Suprapubic skin (tissue), 4 donors: ENCODE measurements around the gene STARD13. TPM values are rescaled to one million over a fixed set of nuclear protein-coding genes. Genes with fewer than 3 reads are reported as not detected.

Source experiments
- DNase-seq, 2 donors: peaks; one replicate each; pipeline ENCODE4 v3.0.0-alpha.2; 2019; ENCODE audit warnings: low spot score in 2 of 2
- H3K27ac ChIP-seq: fragments of 200-600 bp; sonication (generic); one replicate; pipeline ENCODE4 v1.5.1; 2019
- H3K27me3 ChIP-seq: fragments of 200-600 bp; sonication (generic); one replicate; pipeline ENCODE4 v1.5.1; 2019
- H3K36me3 ChIP-seq: fragments of 200-600 bp; sonication (generic); one replicate; pipeline ENCODE4 v1.5.1; 2019
- H3K4me1 ChIP-seq: fragments of 200-600 bp; sonication (generic); one replicate; pipeline ENCODE4 v1.5.1; 2019
- H3K4me3 ChIP-seq: fragments of 200-600 bp; sonication (generic); one replicate; pipeline ENCODE4 v1.5.1; 2019; ENCODE audit warnings: mild to moderate bottlenecking
- H3K9me3 ChIP-seq: fragments of 200-600 bp; sonication (generic); one replicate; pipeline ENCODE4 v1.5.1; 2019
- CTCF ChIP-seq, 2 donors: fragments of 200-600 bp in 1 of 2; fragments of 450-650 bp in 1 of 2; sonication (generic) in 1 of 2; IDR thresholded peaks; one replicate each; pipeline ENCODE4 v1.5.1; 2016 to 2019; ENCODE audit warnings: antibody characterized with exemption in 2 of 2, mild to moderate bottlenecking in 1 of 2, moderate library complexity in 1 of 2
- EP300 ChIP-seq: sonication (generic); formaldehyde crosslinking; IDR thresholded peaks from one replicate; pipeline ENCODE4 v1.6.1; 2017; ENCODE audit warnings: antibody characterized with exemption
- POLR2A ChIP-seq, 2 donors: fragments of 450-650 bp; IDR thresholded peaks; one replicate each; pipeline ENCODE4 v1.6.1; 2017; ENCODE audit warnings: antibody characterized with exemption in 2 of 2, mild to moderate bottlenecking in 2 of 2, moderate library complexity in 2 of 2
- POLR2AphosphoS5 ChIP-seq, 3 donors: sonication (generic); formaldehyde crosslinking; IDR thresholded peaks; one replicate each; pipeline ENCODE4 v1.6.1; 2017; ENCODE audit warnings: antibody characterized with exemption in 3 of 3
- WGBS: methylation state at CpG from one replicate; pipeline ENCODE4 v1.1.5; 2018; 5-methylcytosine and 5-hydroxymethylcytosine counted together
- total RNA-seq, 4 donors: library from RNA; depleted of rRNA; stranded (reverse); fragments of >200 nt; gene quantifications; one replicate each; pipeline ENCODE4 v1.1.0, GENCODE V29; 2016

STARD13 gene
- total RNA-seq, 4 donors from 2014 or later = 7.9 to 31.4 (median 15.9) TPM

GRCh38 chr13:33197541-33197971 lies 88.0 kb downstream of the STARD13 start:
- no peaks in the 10 kb centered on the region for H3K9me3 ChIP-seq
- TF ChIP-seq EP300 (no peak), POLR2AphosphoS5 (IDR thresholded peaks at IDR 0.05) (no peak), POLR2A (IDR thresholded peaks at IDR 0.05) (no peak), CTCF (IDR thresholded peaks at IDR 0.05) (no peak)
- H3K27me3 ChIP-seq = no peaks in the 10 kb centered on the region
- H3K27ac ChIP-seq = no peak overlapping the region
- WGBS = 84% methylated on average over 13 of the region's 13 CpGs
- DNase-seq = no peak
- H3K36me3 ChIP-seq = no peaks in the 10 kb centered on the region
- peaks cover 9% of the 10 kb centered on the region for H3K4me1 ChIP-seq
- H3K4me3 ChIP-seq = no peak overlapping the region

DNA sequence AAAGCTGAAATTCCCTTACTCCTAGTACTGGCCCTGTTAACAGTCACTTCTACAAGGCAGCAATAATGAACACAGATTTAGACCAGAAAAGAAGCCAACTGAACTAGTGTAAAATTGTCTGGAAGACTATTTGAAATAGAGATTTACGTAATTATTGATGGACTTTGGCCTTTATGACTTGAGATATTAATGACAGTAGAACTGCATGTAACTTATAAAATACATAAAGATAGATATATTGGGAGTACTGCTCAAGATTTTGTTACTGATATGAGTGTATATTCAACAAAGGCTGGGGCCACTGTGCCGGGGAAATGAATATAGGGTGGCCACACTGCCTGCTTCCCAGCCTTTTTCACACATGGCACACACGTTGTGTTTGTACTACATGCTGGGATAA lies 88.8 kb downstream of the STARD13 start:
- no peak for DNase-seq
- no peaks in the 10 kb centered on the region for H3K27me3 ChIP-seq
- H3K36me3 ChIP-seq = no peaks in the 10 kb centered on the region
- H3K27ac ChIP-seq = no peak overlapping the region
- TF ChIP-seq CTCF (IDR thresholded peaks at IDR 0.05) (no peak), POLR2AphosphoS5 (IDR thresholded peaks at IDR 0.05) (no peak), POLR2A (IDR thresholded peaks at IDR 0.05) (no peak), EP300 (no peak)
- no peaks in the 10 kb centered on the region for H3K9me3 ChIP-seq
- WGBS = 92% methylated on average over 3 of the region's 3 CpGs
- H3K4me3 ChIP-seq = no peak overlapping the region
- peaks cover 11% of the 10 kb centered on the region for H3K4me1 ChIP-seq

DNA sequence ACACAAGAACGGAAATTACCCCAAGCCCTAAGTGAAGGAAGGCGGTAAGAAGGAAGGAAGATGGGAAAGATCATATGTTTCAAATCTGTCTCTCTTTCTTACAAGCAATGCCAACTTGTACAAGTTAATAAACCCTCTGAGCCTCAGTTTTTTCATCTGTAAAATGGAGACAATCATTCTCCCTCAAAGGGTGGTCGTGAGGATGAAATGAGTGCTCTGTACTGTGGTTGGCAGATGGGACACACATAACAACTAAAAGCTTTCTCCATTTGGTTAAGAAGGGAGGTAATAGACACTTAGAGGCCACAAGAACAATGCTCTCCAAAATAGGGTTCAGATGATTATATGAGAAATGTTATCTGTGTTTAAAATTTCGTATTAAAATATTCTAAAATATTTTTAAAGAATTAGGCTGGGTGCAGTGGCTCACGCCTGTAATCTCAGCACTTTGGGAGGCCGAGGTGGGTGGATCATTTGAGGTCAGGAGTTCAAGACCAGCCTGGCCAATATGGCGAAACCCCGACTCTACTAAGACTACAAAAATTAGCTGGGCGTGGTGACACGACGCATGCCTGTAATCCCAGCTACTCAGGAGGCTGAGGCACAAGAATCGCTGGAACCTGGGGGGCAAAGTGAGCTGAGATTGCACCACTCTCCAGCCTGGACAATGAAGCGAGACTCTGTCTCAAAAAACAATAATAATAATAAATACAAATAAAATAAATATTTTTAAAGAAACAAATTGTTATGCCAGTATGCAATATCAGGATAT lies 89.7 kb downstream of the STARD13 start:
- peaks cover 18% of the 10 kb centered on the region for H3K4me1 ChIP-seq

GRCh38 chr13:33194820-33195692 lies 90.5 kb downstream of the STARD13 start:
- WGBS = 66% methylated on average over 8 of the region's 8 CpGs
- no peaks in the 10 kb centered on the region for H3K9me3 ChIP-seq
- TF ChIP-seq POLR2AphosphoS5 (IDR thresholded peaks at IDR 0.05) = no peak
- TF ChIP-seq CTCF (IDR thresholded peaks at IDR 0.05) = no peak
- TF ChIP-seq EP300 = no peak
- no peak for TF ChIP-seq POLR2A (IDR thresholded peaks at IDR 0.05)
- no peaks in the 10 kb centered on the region for H3K36me3 ChIP-seq
- H3K4me3 ChIP-seq = no peak overlapping the region
- H3K27ac ChIP-seq = peak overlapping the region; percentile 47
- DNase-seq = no peak
- no peaks in the 10 kb centered on the region for H3K27me3 ChIP-seq
- H3K4me1 ChIP-seq = peaks cover 18% of the 10 kb centered on the region

More for the DNA sequence above, 89.7 kb downstream of the STARD13 start:
- Histone ChIP-seq H3K4me3 (no peak overlapping the region), H3K36me3 (no peaks in the 10 kb centered on the region), H3K27me3 (no peaks in the 10 kb centered on the region), H3K9me3 (no peaks in the 10 kb centered on the region), H3K27ac (peak overlapping the region; percentile 47)
- WGBS = 88% methylated on average over 13 of the region's 13 CpGs
- no peak for DNase-seq
- TF ChIP-seq POLR2A (IDR thresholded peaks at IDR 0.05) (no peak), CTCF (IDR thresholded peaks at IDR 0.05) (no peak), POLR2AphosphoS5 (IDR thresholded peaks at IDR 0.05) (no peak), EP300 (no peak)
